Esophagus muscularis mucosa (tissue), 4 donors: ENCODE results near the gene A3GALT2.

Experiments
- CTCF ChIP-seq, 3 experiments: fragments of 200-600 bp in 2 of 3; fragments of 450-650 bp in 1 of 3; sonication (generic) in 2 of 3; IDR thresholded peaks; one replicate each; pipeline ENCODE4 v1.5.1; 2017 to 2019; ENCODE audit warnings: antibody characterized with exemption in 3 of 3, mild to moderate bottlenecking in 2 of 3, moderate library complexity in 1 of 3
- EP300 ChIP-seq: sonication (generic); formaldehyde crosslinking; IDR thresholded peaks from one replicate; pipeline ENCODE4 v1.6.1; 2017; ENCODE audit warnings: antibody characterized with exemption
- POLR2A ChIP-seq: fragments of 450-650 bp; IDR thresholded peaks from one replicate; pipeline ENCODE4 v1.6.1; 2017; ENCODE audit warnings: antibody characterized with exemption, moderate library complexity, mild to moderate bottlenecking, low read depth
- POLR2AphosphoS5 ChIP-seq, 2 donors: sonication (generic); formaldehyde crosslinking; IDR thresholded peaks; one replicate each; pipeline ENCODE4 v1.6.1; 2017; ENCODE audit warnings: antibody characterized with exemption in 2 of 2

GRCh38 chr1:33286451-33287185 lies 34.3 kb downstream of the A3GALT2 start:
- no peak for TF ChIP-seq CTCF (IDR thresholded peaks at IDR 0.05)
- no peak for TF ChIP-seq POLR2A
- no peak for TF ChIP-seq POLR2AphosphoS5 (IDR thresholded peaks at IDR 0.05)
- TF ChIP-seq EP300 = no peak
